Activated CD8-positive, alpha-beta T cell treated with anti-CD3 and anti-CD28 coated beads for 36 hours (primary cell): ENCODE results near the gene PNMT. TPM values are rescaled to one million over a fixed set of nuclear protein-coding genes. Genes with fewer than 3 reads are reported as not detected.

Source experiments
- ATAC-seq: fragments of 200-7000 bp; cut with Tn5 transposase; one replicate; pipeline ENCODE4 v1.10.0; 2021; ENCODE audit warnings: mild to moderate bottlenecking, moderate library complexity
- CTCF ChIA-PET: fragments of 350-600 bp; sonication (Branson Sonifier 250); formaldehyde crosslinking; loops from one replicate; lab custom pipeline; 2021; ENCODE audit warnings: antibody characterized with exemption; lab: Charles Lee
- POLR2A ChIA-PET: fragments of 350-600 bp; sonication (Branson Sonifier 250); formaldehyde crosslinking; loops from one replicate; lab custom pipeline; 2021; ENCODE audit warnings: antibody characterized with exemption; lab: Charles Lee
- DNase-seq: peaks from one replicate; pipeline ENCODE4 v3.0.0-alpha.2; 2020
- H3K27ac Mint-ChIP-seq: one replicate; pipeline ENCODE4 v1.8.0; 2021; ENCODE audit warnings: mild to moderate bottlenecking, mixed read lengths
- H3K27me3 Mint-ChIP-seq: one replicate; pipeline ENCODE4 v1.8.0; 2021; ENCODE audit warnings: mixed read lengths
- H3K36me3 Mint-ChIP-seq: one replicate; pipeline ENCODE4 v1.8.0; 2021; ENCODE audit warnings: low read depth, mixed read lengths
- H3K4me1 Mint-ChIP-seq: one replicate; pipeline ENCODE4 v1.8.0; 2021; ENCODE audit warnings: low read depth, mixed read lengths
- H3K4me3 Mint-ChIP-seq: one replicate; pipeline ENCODE4 v1.8.0; 2021; ENCODE audit warnings: mild to moderate bottlenecking, moderate library complexity, mixed read lengths
- H3K9me3 Mint-ChIP-seq: one replicate; pipeline ENCODE4 v1.8.0; 2021; ENCODE audit warnings: mixed read lengths
- intact Hi-C: fragments of 100-400 bp; cut with micrococcal nuclease; formaldehyde crosslinking; loops from one replicate; pipeline ENCODE4 v1.10.0; 2022
- total RNA-seq, 2 experiments: library from RNA; stranded (reverse); gene quantifications; one replicate each; pipeline ENCODE4 v1.2.3, GENCODE V29; 2021
- TF ChIP-seq, protein P1 (sequence below): fragments of 200-600 bp; IDR thresholded peaks from one replicate; pipeline ENCODE4 v1.8.0; 2022; ENCODE audit warnings: antibody characterized with exemption, mild to moderate bottlenecking

PNMT gene
- total RNA-seq, 2 experiments from 2014 or later: 0.40 TPM; not detected in 1

DNA sequence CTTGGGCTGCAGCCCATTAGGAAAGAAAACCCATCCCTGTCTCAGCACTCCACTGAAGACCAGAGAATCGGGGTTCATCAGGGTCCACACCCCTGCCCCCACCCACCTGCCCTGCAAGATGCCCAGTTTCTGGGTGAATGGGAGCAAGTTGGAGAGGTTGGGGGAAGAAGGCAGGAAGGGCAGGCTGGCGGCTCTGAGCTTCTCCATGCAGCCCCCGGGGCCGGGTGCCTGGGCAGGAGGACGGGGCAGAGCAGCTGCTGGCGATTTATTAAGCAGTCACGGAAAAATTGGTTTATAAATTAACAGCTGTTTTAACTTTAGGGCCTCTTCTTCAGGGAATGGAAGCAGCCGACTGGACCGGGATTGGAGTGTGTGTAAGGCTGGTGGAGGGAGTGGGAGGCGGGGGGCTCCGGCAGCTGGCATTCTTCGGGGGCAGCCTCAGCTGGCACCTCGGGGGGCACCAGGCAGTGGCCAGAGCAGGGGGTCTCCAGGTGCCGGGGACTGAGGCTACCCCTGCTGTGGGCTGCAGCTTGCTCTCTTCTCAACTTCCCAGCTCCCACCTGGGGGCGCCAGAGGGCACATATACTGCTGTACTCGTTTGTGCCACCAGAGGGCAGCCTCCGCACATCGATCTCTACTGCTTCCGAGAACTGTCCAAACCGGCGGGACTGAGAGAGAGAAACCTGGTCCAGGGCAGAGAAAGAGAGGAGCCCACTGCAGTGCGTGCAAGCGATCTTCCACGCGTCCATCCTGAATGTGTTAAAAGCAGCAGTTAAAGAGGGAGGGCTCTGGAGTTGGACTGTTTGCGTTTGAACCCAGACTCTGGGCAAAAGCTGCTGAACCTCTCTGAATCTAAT lies 46.5 kb upstream of the PNMT start:
- DNase-seq (peak; percentile 92), ATAC-seq (peak; percentile 78)
- POLR2A ChIA-PET: interaction anchor here (0.6 to 2.2 kb wide), 10 partner anchors 10 to 238 kb away, joined by 3 to 12 read pairs (median 5); no protein-coding TSS in a partner anchor
- Mint-ChIP-seq H3K27ac (peak overlapping the region; percentile 78), H3K27me3 (peaks cover 14% of the 10 kb centered on the region), H3K4me3 (peak overlapping the region; percentile 65), H3K36me3 (no peaks in the 10 kb centered on the region), H3K9me3 (no peaks in the 10 kb centered on the region), H3K4me1 (peaks cover 18% of the 10 kb centered on the region)
- CTCF ChIA-PET: interaction anchor here (0.6 to 10.5 kb wide), 94 partner anchors 8 to 491 kb away, joined by 3 to 224 read pairs (median 4); partner anchors contain the start of genes CDK12, ERBB2, MED1 and MIEN1
- TF ChIP-seq, protein P1, sequence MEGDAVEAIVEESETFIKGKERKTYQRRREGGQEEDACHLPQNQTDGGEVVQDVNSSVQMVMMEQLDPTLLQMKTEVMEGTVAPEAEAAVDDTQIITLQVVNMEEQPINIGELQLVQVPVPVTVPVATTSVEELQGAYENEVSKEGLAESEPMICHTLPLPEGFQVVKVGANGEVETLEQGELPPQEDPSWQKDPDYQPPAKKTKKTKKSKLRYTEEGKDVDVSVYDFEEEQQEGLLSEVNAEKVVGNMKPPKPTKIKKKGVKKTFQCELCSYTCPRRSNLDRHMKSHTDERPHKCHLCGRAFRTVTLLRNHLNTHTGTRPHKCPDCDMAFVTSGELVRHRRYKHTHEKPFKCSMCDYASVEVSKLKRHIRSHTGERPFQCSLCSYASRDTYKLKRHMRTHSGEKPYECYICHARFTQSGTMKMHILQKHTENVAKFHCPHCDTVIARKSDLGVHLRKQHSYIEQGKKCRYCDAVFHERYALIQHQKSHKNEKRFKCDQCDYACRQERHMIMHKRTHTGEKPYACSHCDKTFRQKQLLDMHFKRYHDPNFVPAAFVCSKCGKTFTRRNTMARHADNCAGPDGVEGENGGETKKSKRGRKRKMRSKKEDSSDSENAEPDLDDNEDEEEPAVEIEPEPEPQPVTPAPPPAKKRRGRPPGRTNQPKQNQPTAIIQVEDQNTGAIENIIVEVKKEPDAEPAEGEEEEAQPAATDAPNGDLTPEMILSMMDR: peak; percentile 100
- intact Hi-C loops: loop anchor here (5.0 to 10.0 kb wide), 3 partner anchors 74 to 363 kb away; partner anchors contain the start of gene PSMD3

DNA sequence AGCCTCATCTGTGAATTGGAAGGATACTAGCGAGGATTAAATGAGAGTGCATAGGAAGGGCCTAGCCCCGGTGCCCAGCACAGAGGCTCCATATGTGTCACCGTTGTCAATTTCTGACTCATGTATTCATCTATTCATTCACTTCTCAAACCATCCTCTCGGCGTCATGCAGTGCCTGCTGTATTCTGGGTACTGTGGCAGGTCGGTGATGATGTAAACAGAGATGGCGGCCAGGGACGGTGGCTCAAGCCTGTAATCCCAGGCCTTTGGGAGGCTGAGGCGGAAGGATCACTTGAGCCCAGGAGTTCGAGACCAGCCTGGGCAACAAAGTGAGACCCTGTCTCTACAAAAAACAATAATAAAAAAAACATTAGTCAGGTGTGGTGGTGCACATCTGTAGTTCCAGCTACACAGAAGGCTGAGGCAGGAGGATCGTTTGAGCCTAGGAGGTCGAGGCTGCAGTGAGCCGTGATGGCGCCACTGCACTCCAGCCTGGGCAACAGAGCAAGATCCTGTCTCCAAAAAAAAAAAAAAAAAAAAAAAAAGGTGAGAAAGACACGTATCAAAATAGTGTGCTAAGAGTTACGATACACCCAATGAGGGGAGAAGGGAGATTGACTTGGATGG lies 45.8 kb upstream of the PNMT start:
- Mint-ChIP-seq H3K27ac (peak overlapping the region; percentile 78), H3K9me3 (no peaks in the 10 kb centered on the region), H3K4me1 (peaks cover 20% of the 10 kb centered on the region), H3K27me3 (peaks cover 16% of the 10 kb centered on the region), H3K36me3 (no peaks in the 10 kb centered on the region), H3K4me3 (peak overlapping the region; percentile 65)
- TF ChIP-seq, protein P1: no peak
- peak; percentile 76 for ATAC-seq
- intact Hi-C loops: loop anchor here (5.0 to 10.0 kb wide), 3 partner anchors 75 to 362 kb away; partner anchors contain the start of gene PSMD3
- DNase-seq: peak; percentile 77
- ChIA-PET POLR2A (interaction anchor here (1.0 to 2.2 kb wide), 8 partner anchors 9 to 134 kb away, joined by 3 to 12 read pairs (median 5); no protein-coding TSS in a partner anchor), CTCF (interaction anchor here (0.6 to 10.5 kb wide), 54 partner anchors 9 to 576 kb away, joined by 3 to 224 read pairs (median 5); partner anchors contain the start of genes CDK12, ERBB2, MED1 and MIEN1)

DNA sequence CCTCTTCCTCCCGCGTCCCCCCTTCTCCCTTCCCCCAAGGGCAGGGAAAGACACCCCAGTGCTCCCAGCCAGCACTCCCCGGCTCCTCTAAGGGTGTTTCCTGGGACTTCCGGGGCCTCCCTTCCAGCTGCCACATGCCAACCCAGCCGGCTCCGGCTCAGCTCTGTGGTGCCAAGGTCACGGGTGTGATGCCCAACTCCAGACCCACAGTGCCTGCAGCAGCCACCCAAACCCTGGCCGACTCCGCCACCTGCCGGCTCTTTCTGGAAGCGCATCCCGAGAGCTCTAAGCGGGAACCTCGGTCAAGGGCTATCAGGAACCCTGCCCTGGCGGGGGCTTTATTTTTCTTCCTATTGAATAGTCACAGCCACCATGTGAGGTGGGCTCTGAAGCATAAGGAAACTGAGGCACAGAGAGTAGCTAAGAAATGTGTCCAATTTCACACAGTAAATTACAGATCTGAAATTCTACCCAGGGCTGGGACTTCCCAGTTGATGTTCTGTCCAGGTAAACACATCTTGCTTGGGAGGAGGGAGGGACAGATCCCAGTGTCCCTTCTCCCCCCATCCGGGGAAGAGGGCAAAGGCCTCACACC lies 44.8 kb upstream of the PNMT start:
- CTCF ChIA-PET: interaction anchor here (0.6 to 10.5 kb wide), 49 partner anchors 10 to 576 kb away, joined by 3 to 224 read pairs (median 4); partner anchors contain the start of genes MIEN1, PNMT, PSMD3 and STARD3
- no peak overlapping the region for H3K4me3 Mint-ChIP-seq
- TF ChIP-seq, protein P1: peak; percentile 85
- H3K27me3 Mint-ChIP-seq: peaks cover 22% of the 10 kb centered on the region
- ATAC-seq: peak; percentile 65
- H3K27ac Mint-ChIP-seq: peak overlapping the region; percentile 66
- intact Hi-C loops: loop anchor here (5.0 to 10.0 kb wide), 3 partner anchors 76 to 361 kb away; partner anchors contain the start of gene PSMD3
- peak; percentile 92 for DNase-seq
- peaks cover 20% of the 10 kb centered on the region for H3K4me1 Mint-ChIP-seq
- no peaks in the 10 kb centered on the region for H3K9me3 Mint-ChIP-seq
- POLR2A ChIA-PET: interaction anchor here (0.5 to 1.9 kb wide), 6 partner anchors 11 to 133 kb away, joined by 3 to 5 read pairs (median 4); no protein-coding TSS in a partner anchor
- H3K36me3 Mint-ChIP-seq: no peaks in the 10 kb centered on the region

DNA sequence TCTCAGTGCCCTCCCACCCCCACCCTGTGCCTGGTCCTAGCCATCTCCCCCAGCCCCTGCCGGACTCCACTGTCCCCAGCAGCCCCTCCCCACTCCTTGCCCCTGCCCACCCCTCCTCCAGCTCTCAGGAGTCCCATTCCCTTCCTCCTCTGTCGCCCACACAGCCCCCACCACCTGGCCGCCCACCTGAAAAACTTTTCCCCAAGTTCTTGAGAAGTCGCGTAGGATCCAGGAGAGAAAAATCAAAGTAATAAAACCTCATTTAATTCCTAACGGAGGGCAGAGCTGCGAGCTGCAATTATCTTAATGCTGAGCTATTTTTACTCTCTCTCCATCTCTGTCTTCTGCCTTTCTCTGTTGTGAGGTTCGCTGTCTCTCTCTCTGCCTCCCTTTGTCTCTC lies 43.9 kb upstream of the PNMT start:
- intact Hi-C loops: loop anchor here (5.0 to 10.0 kb wide), 3 partner anchors 77 to 360 kb away; partner anchors contain the start of gene PSMD3
- POLR2A ChIA-PET: interaction anchor here (1.4 kb wide), 1 partner anchor 13 kb away, joined by 3 read pairs; no protein-coding TSS in a partner anchor
- ATAC-seq (no peak), DNase-seq (no peak)
- Mint-ChIP-seq H3K4me3 (no peak overlapping the region), H3K9me3 (no peaks in the 10 kb centered on the region), H3K27ac (no peak overlapping the region), H3K27me3 (peaks cover 25% of the 10 kb centered on the region), H3K36me3 (no peaks in the 10 kb centered on the region), H3K4me1 (peaks cover 20% of the 10 kb centered on the region)
- TF ChIP-seq, protein P1: no peak
- CTCF ChIA-PET: interaction anchor here (0.7 to 10.5 kb wide), 17 partner anchors 10 to 356 kb away, joined by 3 to 224 read pairs (median 26); partner anchors contain the start of genes PNMT, PSMD3, STARD3 and TCAP
